Omental fat pad (tissue), 4 donors: ENCODE results near the gene RNFT2. TPM values are rescaled to one million over a fixed set of nuclear protein-coding genes. Genes with fewer than 3 reads are reported as not detected.

Experiments
- ATAC-seq: fragments of 150-250 bp; one replicate; pipeline ENCODE4 v1.9.1; 2016; ENCODE audit warnings: mild to moderate bottlenecking, moderate library complexity; ENCODE audit not compliant: low FRiP score
- DNase-seq: peaks from one replicate; pipeline ENCODE4 v3.0.0-alpha.2; 2019; ENCODE audit warnings: low spot score
- total RNA-seq, 4 donors: library from RNA; depleted of rRNA; stranded (reverse); fragments of >200 nt; gene quantifications; one replicate each; pipeline ENCODE4 v1.1.0, GENCODE V29; 2016
- TF ChIP-seq, protein P1 (sequence below), 3 donors: fragments of 450-650 bp; IDR thresholded peaks; one replicate each; pipeline ENCODE4 v1.5.1; 2016 to 2017; ENCODE audit warnings: antibody characterized with exemption in 3 of 3, mild to moderate bottlenecking in 3 of 3, moderate library complexity in 2 of 3

The RNFT2 gene
- total RNA-seq, 4 donors from 2014 or later = 0.37 to 2.5 (median 0.98) TPM

DNA sequence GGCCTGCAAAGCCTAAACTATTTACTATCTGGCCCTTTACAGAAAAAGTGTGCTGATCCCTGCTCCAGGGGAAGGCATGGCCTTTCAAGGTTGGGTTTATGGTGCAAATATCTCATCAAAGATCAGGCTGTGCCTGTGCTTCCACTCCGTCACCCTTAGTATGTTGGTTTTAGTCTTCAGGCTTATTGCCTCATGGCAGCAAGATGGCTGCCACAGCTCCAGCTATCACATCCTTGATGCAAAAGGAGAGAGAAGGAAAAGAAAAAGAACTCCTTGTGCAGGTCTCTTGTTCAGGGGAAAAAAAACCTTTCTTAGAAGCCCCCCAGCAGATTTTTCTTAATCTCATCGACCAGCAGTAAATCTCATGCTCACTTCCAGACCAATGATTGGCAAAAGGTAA lies 152.2 kb downstream of the RNFT2 start:
- TF ChIP-seq, protein P1, sequence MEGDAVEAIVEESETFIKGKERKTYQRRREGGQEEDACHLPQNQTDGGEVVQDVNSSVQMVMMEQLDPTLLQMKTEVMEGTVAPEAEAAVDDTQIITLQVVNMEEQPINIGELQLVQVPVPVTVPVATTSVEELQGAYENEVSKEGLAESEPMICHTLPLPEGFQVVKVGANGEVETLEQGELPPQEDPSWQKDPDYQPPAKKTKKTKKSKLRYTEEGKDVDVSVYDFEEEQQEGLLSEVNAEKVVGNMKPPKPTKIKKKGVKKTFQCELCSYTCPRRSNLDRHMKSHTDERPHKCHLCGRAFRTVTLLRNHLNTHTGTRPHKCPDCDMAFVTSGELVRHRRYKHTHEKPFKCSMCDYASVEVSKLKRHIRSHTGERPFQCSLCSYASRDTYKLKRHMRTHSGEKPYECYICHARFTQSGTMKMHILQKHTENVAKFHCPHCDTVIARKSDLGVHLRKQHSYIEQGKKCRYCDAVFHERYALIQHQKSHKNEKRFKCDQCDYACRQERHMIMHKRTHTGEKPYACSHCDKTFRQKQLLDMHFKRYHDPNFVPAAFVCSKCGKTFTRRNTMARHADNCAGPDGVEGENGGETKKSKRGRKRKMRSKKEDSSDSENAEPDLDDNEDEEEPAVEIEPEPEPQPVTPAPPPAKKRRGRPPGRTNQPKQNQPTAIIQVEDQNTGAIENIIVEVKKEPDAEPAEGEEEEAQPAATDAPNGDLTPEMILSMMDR (IDR thresholded peaks at IDR 0.05) = no peak
- ATAC-seq (no peak), DNase-seq (no peak)

DNA sequence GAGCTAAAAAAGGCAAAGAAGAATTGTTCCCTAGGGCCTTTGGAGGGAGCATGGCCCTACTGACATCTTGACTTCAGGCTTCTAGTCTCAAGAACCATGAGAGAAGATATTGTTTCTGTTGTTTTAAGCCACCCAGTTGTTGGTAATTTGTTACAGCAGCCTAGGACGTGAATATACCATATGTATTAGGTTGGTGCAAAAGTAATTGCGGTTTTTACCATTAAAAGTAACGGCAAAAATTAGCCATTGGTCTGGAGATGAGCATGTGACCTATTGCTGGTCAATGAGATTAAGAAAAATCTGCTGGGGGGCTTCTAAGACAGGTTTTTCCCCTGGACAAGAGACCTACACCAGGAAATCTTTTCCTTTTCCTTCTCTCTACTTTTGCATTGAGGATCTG lies 152.9 kb downstream of the RNFT2 start:
- ATAC-seq (no peak), DNase-seq (no peak)
- TF ChIP-seq, protein P1 (IDR thresholded peaks at IDR 0.05) = no peak

DNA sequence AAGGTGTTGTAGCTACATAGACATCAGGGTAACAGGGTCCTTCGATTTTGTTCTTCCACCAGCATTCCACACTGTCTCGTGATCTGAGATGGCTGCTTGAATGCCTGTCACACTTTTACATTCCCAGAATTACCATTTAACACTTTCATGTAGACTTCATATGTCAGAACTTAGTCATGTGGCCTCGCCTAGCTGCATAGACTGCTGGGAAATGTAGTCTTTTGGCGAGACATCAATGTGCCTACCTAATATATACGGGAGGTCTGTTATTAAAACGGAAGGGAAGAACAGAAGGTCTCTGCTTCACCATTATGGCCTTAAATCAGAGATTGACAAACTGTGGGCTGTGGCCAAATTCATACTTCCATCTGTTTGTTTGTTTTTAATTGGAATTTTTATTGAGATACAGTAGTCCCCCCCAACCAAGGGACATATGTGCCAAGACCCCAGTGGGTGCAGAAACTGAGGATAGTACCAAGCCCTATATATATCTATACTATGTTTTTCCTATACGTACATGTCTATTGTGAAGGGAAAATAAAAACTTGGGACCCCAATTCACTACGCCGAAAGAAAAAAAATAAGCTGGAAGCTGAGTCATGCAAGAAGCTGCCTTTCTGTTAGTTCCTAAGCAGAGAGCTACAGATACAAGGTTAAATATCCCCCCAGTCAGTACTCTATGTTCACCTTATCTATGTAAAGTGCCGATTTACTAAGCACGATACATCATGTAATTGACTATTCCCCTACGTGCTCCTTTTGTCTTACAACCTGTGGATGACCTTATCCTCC lies 154.4 kb downstream of the RNFT2 start:
- DNase-seq (no peak), ATAC-seq (no peak)
- TF ChIP-seq, protein P1 (IDR thresholded peaks at IDR 0.05) = no peak

DNA sequence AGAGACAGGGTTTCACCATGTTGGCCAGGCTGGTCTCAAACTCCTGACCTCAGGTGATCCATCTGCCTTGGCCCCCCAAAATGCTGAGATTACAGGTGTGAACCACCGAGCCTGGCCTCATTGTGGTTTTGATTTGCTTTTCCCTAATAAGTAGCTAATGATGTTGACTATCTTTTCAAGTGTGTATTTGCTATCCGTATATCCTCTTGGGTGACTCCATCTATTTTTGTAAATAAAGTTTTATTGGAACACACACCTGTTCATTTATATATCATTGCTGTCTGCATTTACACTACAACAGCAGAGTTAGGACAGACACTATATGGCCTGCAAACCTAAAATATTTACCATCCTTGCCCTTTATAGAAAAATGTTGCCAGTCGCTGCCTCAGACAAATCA lies 156.8 kb downstream of the RNFT2 start:
- ATAC-seq = no peak
- DNase-seq = no peak
- TF ChIP-seq, protein P1 (IDR thresholded peaks at IDR 0.05) = no peak

DNA sequence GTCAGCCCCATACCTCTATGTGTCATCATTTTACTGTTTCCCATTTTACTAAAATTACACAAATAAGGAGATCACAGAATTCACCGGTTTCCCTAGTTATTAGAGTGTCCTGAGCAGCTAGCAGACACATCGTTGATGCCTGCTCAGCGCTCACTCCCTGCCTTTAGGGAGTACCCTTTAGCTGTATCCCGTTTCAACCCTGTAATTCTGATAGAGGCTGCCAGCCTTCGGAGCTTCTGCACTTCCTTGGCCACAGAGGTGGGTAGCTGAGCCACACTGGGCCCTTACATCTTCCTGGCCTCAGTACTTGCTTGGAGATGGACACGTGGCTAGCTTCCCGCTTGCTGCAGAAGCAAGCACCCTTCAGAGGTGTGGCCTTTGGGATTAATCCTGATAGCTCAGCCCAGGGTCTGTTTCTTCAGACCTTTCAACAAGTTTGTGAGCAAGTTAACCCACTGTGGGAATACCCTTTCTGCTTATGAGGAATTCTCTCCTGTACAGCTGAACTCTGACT lies 158.4 kb downstream of the RNFT2 start:
- DNase-seq (no peak), ATAC-seq (no peak)
- TF ChIP-seq, protein P1 (IDR thresholded peaks at IDR 0.05) = no peak

DNA sequence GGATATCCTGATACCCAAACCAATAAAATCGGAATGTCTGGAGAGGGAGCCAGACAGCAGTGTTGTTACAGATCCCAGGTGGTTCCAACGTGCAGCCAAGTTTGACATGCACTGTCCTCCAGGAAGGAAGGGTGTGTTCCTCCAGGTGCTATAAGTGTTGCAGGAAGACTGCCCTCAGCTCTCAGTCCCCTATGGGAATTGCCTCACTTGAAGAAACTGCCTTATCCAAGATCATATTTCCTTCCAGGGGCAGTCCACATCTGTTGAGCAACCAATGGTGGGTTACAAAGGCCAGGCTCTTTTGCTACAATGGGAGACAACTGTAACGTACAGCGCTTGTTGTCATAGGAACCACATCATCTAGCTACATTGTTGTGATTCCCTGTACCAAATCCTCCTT lies 159.4 kb downstream of the RNFT2 start:
- TF ChIP-seq, protein P1 (IDR thresholded peaks at IDR 0.05) = no peak
- ATAC-seq (no peak), DNase-seq (no peak)

DNA sequence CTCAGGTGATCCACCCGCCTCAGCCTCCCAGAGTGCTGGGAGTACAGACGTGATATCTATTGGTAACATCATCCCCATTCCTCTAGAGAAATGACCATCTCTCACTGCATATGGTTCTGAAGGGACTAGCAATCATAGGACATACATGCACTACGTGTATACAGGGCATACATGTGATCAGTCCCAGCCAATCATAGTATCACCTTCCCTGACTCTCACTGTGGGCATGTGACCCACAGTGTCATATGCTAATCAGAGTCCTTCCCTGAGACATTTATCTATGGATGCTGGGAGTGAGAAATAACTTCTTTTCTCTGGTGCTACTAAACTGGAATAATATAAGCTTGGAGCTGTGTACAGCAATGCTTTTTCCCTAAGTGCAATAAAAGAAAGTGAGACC lies 160.6 kb downstream of the RNFT2 start:
- ATAC-seq (no peak), DNase-seq (no peak)
- TF ChIP-seq, protein P1 (IDR thresholded peaks at IDR 0.05) = no peak
